Measurements from ENCODE around the gene KIAA1614. TPM values are rescaled to one million over a fixed set of nuclear protein-coding genes. Genes with fewer than 3 reads are reported as not detected.

Gene KIAA1614
- total RNA-seq, 1 donor: 6.9 TPM

DNA sequence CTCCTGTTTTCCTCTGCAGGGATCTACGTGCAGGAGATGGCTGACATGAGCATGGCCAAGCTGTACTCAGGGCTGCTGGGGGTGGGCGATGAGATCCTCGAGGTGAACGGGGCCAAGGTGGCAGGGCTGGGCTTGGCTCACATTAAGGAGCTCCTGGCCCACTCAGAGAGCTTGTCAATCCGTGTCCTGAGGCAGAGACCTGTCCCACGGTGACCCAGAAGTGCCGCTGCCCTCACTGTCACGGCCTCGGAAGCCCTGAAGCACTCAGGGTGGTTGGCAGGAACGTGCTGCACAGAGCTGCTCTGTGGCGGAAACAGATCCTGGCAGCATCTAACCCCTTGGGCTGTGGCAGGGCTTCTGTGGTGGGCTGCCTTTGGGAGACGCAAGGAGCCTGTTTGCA is 37.6 kb downstream of the KIAA1614 start:
- TF ChIP-seq, protein P1, sequence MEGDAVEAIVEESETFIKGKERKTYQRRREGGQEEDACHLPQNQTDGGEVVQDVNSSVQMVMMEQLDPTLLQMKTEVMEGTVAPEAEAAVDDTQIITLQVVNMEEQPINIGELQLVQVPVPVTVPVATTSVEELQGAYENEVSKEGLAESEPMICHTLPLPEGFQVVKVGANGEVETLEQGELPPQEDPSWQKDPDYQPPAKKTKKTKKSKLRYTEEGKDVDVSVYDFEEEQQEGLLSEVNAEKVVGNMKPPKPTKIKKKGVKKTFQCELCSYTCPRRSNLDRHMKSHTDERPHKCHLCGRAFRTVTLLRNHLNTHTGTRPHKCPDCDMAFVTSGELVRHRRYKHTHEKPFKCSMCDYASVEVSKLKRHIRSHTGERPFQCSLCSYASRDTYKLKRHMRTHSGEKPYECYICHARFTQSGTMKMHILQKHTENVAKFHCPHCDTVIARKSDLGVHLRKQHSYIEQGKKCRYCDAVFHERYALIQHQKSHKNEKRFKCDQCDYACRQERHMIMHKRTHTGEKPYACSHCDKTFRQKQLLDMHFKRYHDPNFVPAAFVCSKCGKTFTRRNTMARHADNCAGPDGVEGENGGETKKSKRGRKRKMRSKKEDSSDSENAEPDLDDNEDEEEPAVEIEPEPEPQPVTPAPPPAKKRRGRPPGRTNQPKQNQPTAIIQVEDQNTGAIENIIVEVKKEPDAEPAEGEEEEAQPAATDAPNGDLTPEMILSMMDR (IDR thresholded peaks at IDR 0.05; ENCODE audit: insufficient read depth, low read depth, low read length): no peak
- no peak for DNase-seq (ENCODE audit: low read depth)

DNA sequence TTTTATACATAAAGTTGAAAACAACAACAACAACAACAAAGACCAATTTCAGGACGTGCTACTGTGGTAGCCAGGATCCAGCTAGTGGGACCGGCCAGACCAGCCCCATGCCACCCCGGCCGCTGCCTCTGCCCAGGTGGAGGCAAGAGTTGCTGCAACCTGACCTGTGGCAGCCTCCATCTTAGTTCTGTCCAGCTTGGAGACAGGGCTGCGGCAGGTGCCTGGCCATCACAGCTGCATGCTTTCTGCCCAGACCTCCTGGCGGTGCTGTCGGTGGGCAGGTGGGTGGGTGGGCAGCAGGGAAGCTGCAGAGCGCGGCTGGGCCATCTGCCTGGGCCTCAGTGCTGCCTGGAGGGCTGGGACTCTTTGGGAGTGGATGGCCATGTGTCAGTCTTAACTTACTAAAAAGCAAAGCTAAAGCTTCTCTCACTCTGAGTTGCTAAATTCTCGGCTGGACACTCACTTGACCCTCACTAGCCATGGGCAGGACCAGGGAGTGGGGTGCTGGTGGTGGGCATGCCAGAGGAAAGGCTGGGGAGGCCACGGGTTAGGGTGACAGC is 38.6 kb downstream of the KIAA1614 start:
- no peak overlapping the region for H3K4me3 ChIP-seq (ENCODE audit: low read depth, low read length)
- no peak for DNase-seq (ENCODE audit: low read depth)
- TF ChIP-seq, protein P1 (IDR thresholded peaks at IDR 0.05; ENCODE audit: insufficient read depth, low read depth, low read length): no peak

More for the DNA sequence above, 37.6 kb downstream of the KIAA1614 start:
- no peak overlapping the region for H3K4me3 ChIP-seq (ENCODE audit: low read depth, low read length)

- TF ChIP-seq, protein P1 (IDR thresholded peaks at IDR 0.05; ENCODE audit: insufficient read depth, low read depth, low read length): no peak
- DNase-seq (ENCODE audit: low read depth): no peak
- no peak overlapping the region for H3K4me3 ChIP-seq (ENCODE audit: low read depth, low read length)
Observed at GRCh38 chr1:180951836-180952656, 39.3 kb downstream of the KIAA1614 start.

GRCh38 chr1:180952657-180953013 is 39.9 kb downstream of the KIAA1614 start:
- H3K4me3 ChIP-seq (ENCODE audit: low read depth, low read length): no peak overlapping the region
- DNase-seq (ENCODE audit: low read depth): no peak
- TF ChIP-seq, protein P1 (IDR thresholded peaks at IDR 0.05; ENCODE audit: insufficient read depth, low read depth, low read length): no peak

DNA sequence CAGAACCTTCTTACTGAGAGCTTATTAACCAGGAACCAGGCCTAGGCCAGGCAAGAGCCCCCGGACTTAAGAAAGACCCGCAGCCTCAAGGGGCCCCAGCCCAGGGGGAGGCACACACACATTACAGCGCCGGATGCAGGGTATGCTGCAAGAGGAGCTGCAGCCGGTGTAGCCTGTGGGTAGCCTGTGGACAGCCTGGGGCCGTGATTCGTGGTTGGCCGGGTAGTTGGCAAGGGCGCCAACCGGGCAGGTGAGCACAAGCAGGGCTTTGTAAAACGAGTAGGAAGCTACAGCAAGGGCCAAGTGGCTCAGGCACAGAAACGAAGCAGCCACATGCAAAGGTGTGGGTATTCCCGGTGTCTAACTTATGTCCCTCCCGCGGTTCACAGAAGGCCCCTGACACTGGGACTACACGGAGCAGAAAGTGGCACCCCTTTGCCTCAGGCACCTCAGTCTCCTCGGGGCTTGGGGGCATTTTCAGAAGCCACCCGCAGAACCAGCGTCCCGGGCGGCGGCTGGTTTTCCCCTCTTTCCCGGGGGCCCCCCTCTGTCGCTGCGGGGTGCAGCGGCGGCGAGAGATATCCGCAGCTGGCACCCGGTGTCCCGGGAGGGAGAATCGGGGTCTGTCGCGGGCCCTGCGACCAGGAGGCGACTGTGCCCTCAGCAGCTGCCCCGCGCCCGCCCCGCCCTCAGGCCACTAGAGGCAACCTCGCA is 40.8 kb downstream of the KIAA1614 start:
- DNase-seq (ENCODE audit: low read depth): no peak
- H3K4me3 ChIP-seq (ENCODE audit: low read depth, low read length): peak overlapping the region; percentile 54
- TF ChIP-seq, protein P1 (IDR thresholded peaks at IDR 0.05; ENCODE audit: insufficient read depth, low read depth, low read length): no peak

DNA sequence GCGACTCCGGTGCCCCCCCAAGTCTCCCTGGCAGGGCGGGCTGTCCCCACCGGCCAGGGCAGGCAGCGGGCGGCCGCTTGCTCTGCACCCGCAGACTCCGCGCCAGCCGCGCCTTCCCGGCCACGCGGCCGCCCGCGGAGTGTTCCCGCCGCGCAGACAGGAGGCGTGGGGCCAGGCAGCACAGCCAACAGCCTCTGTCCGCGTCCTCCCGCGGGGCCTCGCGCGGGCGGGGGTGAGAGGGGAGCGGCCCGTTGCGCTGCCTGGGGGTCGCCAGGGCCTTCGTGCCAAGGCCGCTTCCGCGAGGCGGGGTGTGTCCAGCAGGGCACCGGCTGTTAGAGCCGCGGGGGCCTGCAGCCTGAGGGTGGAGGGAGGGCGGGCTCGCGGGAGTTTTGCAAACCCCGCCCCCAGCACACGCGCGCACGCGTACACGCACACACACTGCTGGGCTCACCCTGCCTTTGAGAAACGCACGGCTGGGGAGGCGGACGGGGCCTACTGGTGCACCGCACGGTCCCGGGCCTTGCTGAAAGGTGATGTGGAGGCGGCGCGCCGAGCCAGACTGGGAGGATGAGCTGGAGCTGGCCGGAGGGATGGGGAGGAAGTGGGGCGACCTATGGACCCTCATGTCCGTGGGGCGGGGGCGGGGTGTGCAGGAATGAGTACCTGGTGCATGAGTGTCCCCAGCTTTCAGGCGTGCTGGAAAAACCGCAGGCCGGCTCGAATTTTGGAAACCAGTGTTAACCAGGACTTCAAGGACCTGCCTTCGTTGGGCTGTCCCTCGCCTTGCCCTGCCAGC is 41.5 kb downstream of the KIAA1614 start:
- DNase-seq (ENCODE audit: low read depth): peak; percentile 61
- TF ChIP-seq, protein P1 (IDR thresholded peaks at IDR 0.05; ENCODE audit: insufficient read depth, low read depth, low read length): no peak
- peak overlapping the region; percentile 54 for H3K4me3 ChIP-seq (ENCODE audit: low read depth, low read length)
